ENCODE results near the gene BACH2. TPM values are rescaled to one million over a fixed set of nuclear protein-coding genes. Genes with fewer than 3 reads are reported as not detected.

Gene BACH2
- total RNA-seq, 1 donor = 3.6 TPM

GRCh38 chr6:90080876-90081481 lies 215.7 kb downstream of the BACH2 start:
- no peak overlapping the region for H3K4me3 ChIP-seq (ENCODE audit: insufficient read depth, low read length)
- peaks cover 4% of the 10 kb centered on the region for H3K27me3 ChIP-seq (ENCODE audit: insufficient read depth, low read length)
- H2AFZ ChIP-seq (ENCODE audit: low read length) = no peak overlapping the region
- H3K4me2 ChIP-seq (ENCODE audit: insufficient read depth, low read length) = no peak overlapping the region
- TF ChIP-seq CTCF (IDR thresholded peaks at IDR 0.05; ENCODE audit: extremely low read depth, low read depth, low read length) = no peak
- no peaks in the 10 kb centered on the region for H3K4me1 ChIP-seq (ENCODE audit: insufficient read depth, low read length)
- no peaks in the 10 kb centered on the region for H3K79me2 ChIP-seq (ENCODE audit: insufficient read depth, low read length)
- no peak for DNase-seq (ENCODE audit: insufficient read length, low spot score, missing footprints)
- H3K36me3 ChIP-seq (ENCODE audit: insufficient read depth, low read length) = no peaks in the 10 kb centered on the region
- no peaks in the 10 kb centered on the region for H4K20me1 ChIP-seq (ENCODE audit: insufficient read depth, low read length)
- no peak overlapping the region for H3K27ac ChIP-seq (ENCODE audit: low read depth, low read length)
- H3K9me3 ChIP-seq (ENCODE audit: low read depth, low read length) = no peaks in the 10 kb centered on the region

GRCh38 chr6:90079560-90080490 lies 216.8 kb downstream of the BACH2 start:
- H3K4me3 ChIP-seq (ENCODE audit: insufficient read depth, low read length) = no peak overlapping the region
- H3K36me3 ChIP-seq (ENCODE audit: insufficient read depth, low read length) = no peaks in the 10 kb centered on the region
- no peak overlapping the region for H3K27ac ChIP-seq (ENCODE audit: low read depth, low read length)
- H4K20me1 ChIP-seq (ENCODE audit: insufficient read depth, low read length) = no peaks in the 10 kb centered on the region
- H2AFZ ChIP-seq (ENCODE audit: low read length) = no peak overlapping the region
- H3K4me2 ChIP-seq (ENCODE audit: insufficient read depth, low read length) = no peak overlapping the region
- H3K4me1 ChIP-seq (ENCODE audit: insufficient read depth, low read length) = no peaks in the 10 kb centered on the region
- H3K79me2 ChIP-seq (ENCODE audit: insufficient read depth, low read length) = no peaks in the 10 kb centered on the region
- no peak for TF ChIP-seq CTCF (IDR thresholded peaks at IDR 0.05; ENCODE audit: extremely low read depth, low read depth, low read length)
- H3K27me3 ChIP-seq (ENCODE audit: insufficient read depth, low read length) = peaks cover 12% of the 10 kb centered on the region
- no peaks in the 10 kb centered on the region for H3K9me3 ChIP-seq (ENCODE audit: low read depth, low read length)
- no peak for DNase-seq (ENCODE audit: insufficient read length, low spot score, missing footprints)

- Histone ChIP-seq H3K4me3 (ENCODE audit: insufficient read depth, low read length) (no peak overlapping the region), H3K27ac (ENCODE audit: low read depth, low read length) (no peak overlapping the region), H3K79me2 (ENCODE audit: insufficient read depth, low read length) (no peaks in the 10 kb centered on the region), H3K4me1 (ENCODE audit: insufficient read depth, low read length) (no peaks in the 10 kb centered on the region), H3K4me2 (ENCODE audit: insufficient read depth, low read length) (no peak overlapping the region), H4K20me1 (ENCODE audit: insufficient read depth, low read length) (no peaks in the 10 kb centered on the region), H3K9me3 (ENCODE audit: low read depth, low read length) (no peaks in the 10 kb centered on the region), H3K36me3 (ENCODE audit: insufficient read depth, low read length) (no peaks in the 10 kb centered on the region), H3K27me3 (ENCODE audit: insufficient read depth, low read length) (peaks cover 12% of the 10 kb centered on the region), H2AFZ (ENCODE audit: low read length) (no peak overlapping the region)
- no peak for DNase-seq (ENCODE audit: insufficient read length, low spot score, missing footprints)
- TF ChIP-seq CTCF (IDR thresholded peaks at IDR 0.05; ENCODE audit: extremely low read depth, low read depth, low read length) = no peak
These were observed 217.9 kb downstream of the BACH2 start for GRCh38 chr6:90078513-90079289.
